Measurements from ENCODE around the gene XPO4.

XPO4 gene

DNA sequence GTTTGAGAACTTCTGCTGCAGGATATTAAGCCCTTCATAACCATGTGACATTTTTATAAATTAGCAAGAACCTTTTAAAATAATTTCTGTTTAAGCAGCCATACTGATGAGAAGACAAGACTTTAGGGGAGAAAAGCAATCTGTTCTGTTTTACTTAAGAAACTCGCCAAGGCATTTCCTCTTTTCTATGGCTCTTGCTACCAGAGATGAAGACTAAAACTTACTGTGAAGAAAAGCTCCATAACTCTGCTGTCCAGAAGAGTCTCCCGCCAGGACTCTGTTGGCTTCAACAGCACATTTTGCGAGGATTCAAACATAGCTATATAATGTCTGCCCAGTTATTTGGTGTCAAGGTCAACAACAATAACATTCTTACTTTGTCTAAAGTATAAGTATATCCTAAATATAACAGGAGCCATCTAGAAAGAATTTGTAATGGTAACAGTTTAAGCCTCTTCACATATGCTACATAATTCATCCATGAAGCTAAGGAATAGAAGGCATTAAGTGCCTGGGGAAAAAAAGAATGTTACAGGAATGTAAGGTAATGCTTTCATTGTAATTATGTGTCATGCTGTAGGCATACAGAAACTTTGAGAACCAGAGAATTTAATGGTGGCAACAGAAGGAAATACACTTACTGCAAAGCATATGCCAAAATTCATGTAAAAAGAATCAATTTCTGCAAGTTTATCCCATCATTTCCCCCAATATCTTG is 75.5 kb downstream of the XPO4 start:
- no peak for DNase-seq

DNA sequence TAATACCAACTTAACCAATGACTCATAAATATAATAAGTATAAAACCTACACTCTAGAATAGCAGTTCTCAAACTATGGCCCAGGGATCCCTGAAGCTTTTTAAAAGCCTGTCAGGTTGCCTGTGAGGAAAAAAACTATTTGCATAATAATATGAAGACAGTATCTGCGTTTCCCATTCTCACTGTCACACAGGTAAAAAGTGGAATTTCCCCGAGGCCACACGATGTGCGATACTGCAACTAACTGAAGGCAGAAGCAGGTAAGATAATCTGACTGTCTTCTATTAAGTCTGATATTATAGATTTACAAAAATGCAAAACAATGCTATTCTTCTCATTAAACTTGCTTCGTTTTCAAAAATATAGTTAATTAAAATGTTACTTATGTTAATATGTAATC is 76.2 kb downstream of the XPO4 start:
- no peak for DNase-seq

DNA sequence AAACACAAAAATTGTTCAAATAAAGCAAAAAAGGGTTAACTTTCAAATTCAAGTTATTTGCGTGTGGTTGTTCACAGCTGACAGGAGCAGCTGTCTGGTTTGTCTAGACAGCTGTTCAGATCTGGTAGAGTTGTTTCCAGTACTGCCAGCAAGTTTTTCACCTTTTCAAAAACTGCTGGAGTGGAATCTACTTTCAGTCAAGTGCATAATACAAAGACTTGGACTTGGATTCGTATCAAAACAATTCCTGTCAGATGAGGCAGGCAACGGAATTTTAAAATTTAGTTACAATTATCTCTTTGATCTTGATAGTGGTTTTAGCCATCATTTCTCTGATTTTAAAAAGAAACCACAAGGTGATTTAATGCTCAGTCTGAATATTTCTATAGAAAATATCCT is 77.1 kb downstream of the XPO4 start:
- no peak for DNase-seq

DNA sequence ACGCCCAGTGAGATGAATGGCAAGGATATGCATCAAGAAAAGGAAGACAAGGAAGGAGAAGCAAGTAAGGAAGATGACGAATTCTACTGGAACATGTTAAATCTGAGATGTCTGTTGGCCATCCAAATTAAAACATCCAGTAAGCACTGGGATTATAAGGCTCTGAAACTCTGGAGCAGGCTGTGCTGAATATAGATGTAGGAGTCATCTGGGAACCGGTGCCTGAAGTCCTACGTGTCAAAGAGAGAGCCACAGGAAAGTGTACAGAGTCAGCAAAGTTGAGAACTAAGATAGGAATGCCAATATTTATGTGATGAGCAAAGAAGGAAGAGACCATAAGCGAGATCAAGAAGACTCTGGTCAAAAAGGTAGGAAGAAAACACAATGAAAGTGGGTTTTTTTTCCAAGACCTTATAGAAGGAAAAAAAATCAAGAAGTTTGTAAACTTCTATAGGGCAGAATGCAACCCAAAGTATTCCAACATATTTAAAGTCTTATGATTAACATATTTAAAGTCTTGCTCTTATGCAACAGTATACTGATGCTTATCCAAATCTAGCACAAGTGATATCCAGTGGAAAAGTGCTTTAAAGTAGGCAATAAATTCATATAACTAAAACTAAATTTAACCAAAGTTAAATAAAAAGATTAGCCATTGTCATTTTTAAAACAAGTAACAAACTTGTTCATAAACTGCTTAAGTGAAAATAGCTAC is 77.6 kb downstream of the XPO4 start:
- DNase-seq, result no peak

DNA sequence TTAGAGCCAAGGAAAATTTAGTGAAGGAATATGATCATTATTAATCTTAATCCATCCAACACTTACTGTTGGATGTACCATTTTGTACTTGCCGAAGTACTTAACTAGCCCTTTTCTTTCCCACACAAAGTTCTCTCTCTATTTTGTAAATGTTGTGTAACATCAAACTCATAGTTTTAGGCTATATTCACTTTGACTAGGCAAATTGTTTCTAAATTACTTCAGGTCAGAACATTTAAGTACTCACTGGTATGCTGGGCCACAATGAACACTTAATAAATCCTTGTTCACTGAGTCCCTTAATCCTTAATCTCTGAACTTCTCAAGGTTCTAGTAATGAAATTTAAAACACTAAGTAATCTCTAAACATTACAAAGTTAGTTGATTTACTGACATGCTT is 79.5 kb downstream of the XPO4 start:
- no peak for DNase-seq

DNA sequence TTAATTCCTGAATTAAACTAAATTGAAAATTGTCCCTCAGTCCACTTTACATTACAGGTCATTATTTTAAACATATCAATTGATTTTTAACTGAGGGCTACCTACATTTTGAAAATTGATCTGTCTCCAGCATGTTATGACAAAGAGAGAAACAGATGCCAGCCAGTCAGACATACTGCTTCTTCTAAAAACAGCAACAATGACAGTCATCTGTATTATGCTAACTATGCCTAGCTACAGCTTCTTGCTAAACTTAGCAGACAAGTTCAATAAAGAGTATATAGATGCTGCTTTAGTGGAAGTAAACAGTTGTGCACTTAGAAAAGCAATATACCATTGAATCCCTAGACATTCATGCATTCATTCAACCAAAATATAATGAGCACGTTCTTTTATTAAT is 80.1 kb downstream of the XPO4 start:
- DNase-seq, result no peak

DNA sequence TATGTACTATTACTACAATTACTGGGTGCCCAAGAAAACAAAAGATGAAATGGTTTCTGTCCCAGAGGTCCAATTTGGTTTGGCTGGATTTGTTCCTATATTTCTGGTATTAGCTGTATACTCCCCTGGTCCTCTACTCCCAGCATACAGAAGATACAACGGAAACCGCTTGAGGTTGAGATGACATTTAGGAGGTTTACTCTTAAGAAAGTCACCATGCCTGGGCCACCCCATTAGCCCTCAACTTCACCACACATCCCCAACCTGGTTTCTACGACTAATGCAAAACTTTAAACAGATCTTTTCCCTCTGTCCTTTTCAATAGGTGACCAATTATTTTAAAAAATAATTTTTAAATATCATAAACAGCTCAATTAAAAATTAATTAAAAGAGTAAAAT is 82.8 kb downstream of the XPO4 start:
- DNase-seq, result no peak

DNA sequence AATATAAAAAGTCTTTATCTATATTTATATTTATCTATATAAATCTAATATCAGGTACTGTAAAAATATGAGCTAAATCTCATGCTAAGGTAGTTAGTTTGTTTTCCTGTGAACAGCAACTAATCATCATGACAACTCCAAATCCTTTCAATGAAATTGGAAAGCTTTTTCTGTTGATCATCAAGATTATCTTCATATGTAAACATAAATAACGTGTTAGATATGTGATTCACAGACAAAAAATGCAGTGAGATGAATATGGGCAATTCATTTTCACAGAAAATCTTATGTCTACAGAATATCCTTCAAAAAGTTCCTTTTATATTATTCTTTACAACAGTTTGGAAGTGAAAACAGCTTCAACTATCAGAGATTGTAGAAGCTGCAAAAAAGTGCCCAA is 87.1 kb downstream of the XPO4 start:
- no peak for DNase-seq

DNA sequence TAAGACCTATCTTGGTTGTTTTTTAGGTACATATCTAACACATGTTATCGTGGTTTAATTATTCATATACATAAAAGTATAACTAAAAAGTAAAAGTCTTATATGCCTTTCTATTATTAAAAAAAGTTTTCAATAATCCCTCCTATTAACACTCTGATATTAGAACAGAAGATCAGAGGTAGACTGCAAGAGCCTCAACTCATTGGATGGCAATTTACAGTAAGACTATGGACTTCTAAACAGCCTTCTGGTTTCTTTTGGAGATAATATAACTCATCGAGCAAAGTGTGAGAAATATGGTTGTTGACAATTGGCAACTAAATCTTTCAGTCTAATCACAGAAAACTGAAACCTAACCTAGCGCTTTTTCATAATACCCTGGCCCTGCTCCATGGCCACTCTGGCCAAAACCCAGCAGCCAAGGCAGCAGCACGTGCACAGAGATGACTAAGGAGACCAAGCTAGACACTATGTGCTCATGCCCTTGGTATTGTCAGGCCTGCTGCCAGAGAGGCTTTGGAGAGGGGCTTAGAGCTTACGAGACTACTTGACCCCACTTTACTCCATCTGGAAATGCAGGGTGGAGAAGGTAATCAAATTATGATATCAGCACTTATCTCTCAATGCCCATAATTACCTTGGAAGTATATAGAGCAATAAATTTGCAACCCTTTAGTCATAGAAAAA is 88.2 kb downstream of the XPO4 start:
- DNase-seq, result peak in 1 of 3 experiments; percentile 51

DNA sequence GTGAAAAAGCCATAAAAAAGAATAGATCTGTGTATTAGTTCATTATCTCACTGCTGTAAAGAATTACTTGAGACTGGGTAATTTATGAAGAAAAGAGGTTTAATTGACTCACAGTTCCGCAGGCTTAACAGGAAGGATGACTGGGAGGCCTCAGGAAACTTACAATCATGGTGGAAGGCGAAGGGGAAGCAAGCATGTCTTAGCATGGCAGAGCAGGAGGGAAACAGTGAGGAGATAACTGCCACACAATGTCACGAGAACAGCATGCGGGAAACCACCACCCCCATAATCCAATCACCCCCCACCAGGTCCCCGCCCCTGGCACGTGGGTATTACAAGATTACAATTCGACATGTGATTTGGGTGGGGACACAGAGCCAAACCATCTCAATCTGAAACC is 89.7 kb downstream of the XPO4 start:
- DNase-seq, result no peak

DNA sequence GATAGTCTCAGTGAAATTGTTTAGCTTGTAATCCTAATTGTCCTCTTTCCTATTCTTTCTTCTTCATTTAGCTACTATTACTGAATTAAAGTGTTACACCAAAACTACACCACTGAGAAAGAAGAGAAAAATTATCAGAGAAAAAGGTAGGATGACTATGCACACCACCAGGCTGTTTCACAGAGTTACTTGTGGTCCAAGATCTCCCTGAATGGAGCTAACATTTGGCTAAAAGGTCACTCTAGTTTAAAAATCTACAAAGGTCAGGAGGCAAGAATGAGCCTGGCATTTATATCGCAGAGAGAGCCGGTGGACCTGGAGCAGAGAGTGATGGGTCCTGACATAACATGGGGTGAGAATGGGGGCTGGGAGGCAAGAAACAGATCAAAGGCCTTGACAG is 91.7 kb downstream of the XPO4 start:
- no peak for DNase-seq

DNA sequence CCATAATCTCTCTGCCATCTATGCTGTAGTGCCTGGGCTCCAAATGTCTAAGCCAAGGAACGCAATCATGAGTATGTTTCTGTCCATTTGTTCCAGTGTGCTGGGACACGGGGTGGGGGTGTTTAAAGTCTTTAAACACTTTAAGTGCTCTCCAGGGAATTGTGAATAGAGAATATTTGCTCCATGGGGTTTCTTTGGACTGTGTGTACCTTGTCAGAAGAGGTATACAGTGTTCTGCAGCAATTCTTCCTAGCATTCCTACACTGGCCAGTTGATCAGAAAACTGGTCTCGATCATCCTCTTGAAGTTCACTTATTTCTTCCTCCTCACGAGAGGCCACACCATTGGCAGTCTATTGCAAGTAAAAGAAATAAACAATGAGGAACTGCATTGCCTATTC is 93.7 kb downstream of the XPO4 start:
- DNase-seq, result no peak

DNA sequence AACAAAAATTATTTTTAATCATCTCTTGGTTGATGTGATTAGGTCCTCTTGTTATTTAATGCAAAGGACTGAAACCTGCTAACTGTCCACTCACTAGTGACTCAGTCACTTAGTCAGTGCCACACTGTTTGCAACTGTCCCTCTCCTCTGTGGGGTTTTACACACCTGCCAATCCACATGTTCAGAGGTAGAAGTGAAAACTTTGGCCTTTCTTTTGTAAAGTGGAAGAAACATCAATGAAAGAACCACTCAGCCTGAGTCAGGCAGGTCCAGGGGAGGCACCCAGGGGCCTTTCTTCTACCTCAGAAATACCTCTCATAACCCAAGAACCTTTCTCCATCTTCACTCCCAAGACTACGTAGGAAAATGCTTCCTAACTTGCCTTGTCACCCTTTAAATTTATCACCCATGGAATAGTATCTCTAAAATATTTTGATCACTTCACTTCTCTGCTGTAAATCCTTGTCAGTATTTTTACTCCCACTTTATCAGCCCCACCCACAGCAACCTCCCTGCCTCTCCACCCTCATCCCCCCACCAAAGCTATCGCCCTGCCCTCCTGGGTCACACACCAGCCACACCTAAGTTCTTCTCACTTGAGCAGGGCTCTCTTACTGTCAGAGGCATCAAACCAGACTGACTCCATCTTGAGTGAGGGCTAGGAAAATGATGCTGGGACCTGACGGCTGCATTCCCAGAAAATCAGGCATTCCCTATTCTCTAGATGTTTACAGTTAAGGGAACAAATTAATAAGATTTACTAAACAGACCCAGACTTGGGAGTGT is 99.2 kb downstream of the XPO4 start:
- no peak for DNase-seq

DNA sequence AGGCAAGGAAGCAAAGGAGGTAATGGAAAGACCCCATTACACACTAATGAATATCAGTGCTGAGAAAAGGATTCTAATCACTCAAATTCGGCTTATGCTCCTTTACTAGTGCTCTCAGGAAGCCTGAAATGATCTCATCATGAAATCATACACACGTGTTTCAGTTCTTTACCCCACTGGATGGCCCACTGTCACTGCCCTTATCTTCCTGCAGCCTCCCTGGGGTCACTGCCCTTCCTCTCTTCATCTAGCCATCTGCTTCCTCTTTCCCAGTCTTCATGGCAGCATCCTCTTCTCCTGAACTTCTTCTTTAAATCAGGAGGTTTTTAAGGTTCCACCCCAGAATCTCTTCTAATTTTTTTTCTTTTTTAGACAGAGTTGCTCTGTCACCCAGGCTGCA is 100.8 kb downstream of the XPO4 start:
- no peak for DNase-seq

DNA sequence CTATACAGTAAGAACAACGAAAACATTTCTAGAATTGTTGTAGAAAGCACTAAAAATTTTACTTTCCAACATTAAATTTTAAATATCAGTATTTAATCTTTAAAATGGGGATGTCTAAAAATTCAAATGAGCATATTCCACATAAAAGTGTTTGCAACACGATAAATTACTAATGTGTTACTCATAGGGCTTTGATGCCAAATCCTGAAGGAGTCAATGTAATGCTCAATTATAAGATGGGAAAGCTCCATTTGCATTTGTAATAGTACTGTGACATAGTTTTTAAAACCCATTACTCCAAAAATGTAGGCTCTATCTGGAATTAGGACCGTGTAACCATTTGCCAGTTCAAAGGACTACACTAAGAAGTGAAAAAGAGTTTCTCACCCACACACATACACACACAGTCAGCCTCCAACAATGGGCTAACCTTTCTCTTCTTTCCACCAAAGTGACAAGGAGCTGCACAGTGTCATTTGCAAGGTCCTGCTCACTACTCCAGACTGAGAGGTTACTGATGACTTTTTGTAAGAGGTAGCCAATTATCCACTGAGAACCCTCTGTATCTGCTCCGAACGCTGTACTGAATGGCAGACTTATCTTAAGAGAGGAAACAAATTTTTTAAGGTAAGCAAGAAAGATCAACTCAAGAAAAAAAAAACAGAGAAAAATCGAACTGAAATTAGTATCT is 102.7 kb downstream of the XPO4 start:
- no peak for DNase-seq

DNA sequence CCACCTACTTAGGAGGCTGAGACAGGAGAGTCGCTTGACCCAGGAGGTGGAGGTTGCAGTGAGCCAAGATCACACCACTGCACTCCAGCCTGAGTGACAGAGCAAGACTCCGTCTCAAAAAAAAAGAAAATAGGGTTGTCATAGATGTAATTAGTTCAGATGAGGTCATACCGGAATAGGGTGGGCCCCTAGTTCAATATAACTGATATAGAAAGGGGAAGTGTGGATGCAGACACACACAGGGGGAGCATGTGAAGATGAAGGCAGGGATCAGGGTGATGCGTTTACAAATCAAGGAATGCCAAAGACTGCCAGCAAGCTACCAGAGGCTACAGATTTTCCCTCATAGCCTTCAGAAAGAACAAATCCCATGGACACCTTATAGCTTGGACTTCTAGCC is 104.5 kb downstream of the XPO4 start:
- no peak for DNase-seq

DNA sequence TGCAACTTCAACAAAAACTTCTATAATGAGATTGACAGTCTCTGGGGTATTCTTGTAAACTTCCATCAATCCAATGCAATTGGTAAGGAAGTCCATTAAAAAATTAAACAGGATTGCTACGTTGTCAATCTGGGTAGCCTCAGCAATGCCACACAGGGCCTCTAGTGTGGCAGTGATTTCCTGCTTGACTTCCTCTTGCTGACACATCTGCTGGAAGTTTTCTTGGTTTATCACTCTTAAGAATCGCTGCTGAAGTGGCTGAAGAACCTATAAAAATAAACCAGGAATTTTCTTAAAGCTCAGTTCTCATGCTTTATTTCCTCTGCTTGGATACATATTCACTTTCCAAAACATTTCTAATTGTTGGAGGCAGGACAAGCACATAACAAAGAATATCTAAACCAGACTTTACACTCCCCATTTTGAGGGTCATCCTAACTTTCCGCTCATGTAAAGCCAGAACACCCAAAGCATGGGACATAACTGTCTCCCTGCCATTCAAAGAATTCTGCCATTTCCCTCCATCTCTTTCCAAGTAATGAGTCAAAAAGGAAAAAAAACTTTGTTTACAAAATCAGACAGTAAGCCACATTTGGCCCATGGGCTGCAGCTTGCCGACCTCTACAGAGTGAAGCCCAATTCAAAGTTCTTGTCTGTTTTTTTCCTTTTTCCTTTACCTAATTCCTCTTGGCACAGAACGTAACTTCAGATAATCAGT is 105.6 kb downstream of the XPO4 start:
- no peak for DNase-seq

DNA sequence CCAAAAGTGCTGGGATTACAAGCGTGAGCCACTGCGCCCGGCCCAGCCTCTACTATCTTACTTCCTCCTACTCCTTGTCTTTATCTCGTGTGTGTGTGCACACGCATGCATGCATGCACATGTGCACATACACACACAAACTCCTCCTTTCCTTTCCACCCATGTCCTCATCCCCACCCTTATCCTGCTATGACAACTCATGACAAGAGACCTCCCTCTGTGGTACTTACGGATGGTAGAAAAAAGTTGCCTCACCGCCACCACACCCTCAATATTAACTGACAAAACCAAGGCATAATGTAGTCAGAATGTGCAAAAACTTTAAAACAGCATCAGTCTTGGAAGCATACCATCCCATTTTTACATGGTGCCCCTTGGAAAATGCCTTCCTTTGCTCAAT is 112.9 kb downstream of the XPO4 start:
- DNase-seq, result no peak

DNA sequence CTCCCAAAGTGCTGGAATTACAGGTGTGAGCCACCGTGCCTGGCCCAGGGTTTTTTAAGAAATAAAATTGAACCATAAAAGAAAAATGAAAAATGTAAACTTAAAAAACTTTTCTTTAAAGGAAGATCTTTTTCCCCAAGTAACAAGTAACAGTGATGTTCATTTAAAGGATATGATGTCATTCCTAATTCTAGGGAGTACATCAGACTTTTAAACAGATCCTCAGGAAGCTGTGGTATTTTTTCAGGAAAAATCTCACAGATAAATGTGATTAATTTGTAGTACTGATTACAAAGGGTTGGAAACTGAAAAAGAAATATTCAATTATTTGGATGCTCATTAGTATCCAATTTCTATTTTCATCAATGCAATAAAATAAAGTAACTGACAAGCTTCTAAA is 114.2 kb downstream of the XPO4 start:
- DNase-seq, result no peak

DNA sequence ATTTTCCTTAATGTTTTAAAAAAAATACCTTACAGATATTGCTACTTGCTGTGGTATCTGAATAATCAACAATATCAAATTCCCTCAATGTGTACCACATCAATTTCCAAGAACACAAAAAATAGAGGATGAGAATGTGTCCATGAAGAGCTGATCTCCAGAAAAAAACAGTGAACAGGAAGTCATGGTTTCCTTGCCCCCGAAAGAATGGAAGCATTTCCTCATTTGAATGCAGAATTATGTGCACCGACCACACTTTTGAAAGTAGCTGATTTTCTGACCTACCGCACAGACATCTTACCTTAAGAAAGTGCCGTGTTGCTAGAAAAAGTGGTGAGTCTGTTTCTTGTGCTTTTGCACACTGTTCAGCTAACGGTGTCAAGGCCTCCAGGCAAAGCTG is 115.4 kb downstream of the XPO4 start:
- no peak for DNase-seq

DNA sequence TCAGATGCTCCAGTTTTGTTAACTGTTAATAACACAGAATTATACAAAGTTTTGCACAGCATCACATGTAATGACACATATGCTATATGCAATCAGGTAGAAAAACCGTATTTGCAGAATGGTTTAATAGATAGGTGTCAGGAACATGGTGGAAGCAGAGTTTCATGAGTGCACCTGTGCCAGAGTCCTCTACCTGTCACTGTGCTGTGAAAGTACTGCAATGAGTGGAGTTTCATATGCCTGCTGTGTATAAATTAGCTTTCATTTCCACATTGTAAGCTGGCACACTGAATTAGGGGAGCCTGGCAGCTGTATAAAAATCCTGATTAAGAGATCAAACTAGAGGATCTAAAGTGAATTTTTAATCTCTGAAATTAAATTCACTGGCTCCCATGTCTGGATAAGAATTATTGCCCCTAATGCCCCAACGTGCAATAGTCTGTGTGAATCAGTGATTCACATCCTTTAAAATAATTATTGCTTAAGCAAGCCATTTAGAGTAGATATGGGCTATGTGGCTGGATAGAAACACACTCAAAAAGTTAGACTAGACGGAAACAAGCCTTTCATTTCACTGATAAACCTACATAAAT is 120.3 kb downstream of the XPO4 start:
- DNase-seq, result no peak

DNA sequence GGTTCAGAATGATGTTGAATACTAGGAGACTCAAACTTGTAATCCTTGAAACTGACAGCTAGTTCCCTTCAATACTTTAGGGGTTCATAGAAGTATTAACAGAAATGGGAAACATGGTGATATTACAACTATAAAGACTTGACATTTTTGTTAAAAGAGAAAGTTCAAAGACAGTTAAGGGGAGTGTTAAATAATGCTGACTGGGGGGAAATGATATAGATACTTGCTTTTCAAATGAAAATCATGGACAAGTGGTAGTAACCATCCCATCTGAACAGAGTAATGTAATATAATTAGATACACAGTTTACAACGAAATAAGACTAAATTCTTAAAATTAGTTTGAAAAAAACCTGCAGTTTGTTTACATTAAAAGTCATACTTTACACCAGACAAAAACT is 122.2 kb downstream of the XPO4 start:
- no peak for DNase-seq

All from NCI-H1417 (cell line).